Effector CD8-positive, alpha-beta T cell (primary cell): ENCODE measurements around the gene NRG2.

Experiments used
- DNase-seq: peaks from one replicate; lab custom pipeline; 2025; lab: John Stamatoyannopoulos, UW
- total RNA-seq, 4 experiments: gene quantifications; one replicate each; lab custom pipeline; 2026; lab: John Stamatoyannopoulos, UW

The NRG2 gene
- 0 to 0.91 (median 0.14) reads per million in 4 experiments for total RNA-seq

DNA sequence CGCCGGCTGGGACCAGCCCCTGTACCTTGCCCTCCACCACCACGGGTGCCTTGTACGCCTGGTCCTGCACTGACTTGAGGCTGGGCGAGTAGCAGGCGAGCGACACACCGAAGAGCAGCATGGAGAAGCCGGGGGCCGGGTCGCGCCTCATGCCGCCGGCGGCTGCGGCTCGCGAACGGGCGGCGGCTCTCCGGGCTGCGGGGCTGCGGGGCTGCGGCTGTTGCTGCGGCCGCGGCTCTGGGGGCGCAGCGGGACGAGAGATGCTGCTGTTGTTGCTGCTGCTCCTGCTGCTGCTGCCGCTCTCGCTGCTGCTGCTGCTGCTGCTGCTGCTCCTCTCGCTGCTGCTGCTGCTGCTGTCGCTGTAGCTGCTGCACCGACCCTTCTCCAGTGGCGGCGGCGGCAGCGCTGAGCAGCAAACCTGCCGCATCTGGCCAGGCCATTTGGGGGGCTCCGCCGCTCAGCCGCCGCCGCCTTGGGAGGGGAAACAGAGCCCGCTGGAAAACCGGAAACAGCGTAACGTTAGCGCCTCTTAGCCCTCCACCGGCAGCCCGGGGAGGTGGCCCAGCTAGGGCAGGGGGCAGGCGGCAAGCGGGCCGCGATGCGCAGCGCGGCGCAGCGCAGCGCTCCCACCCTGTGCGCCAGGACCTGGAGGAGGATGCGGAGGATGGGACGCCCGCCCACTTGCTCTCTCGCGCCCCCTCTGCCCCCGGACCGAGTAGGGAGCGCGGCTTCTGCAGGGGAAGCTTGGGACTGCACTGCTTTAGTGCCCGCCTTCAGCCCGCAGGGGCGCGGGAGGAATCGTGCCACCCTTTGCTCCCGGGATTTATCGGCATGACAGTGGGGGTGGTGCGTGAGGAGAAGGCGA, at the start of gene NRG2:
NRG2 (minus strand) TSS at position 657 of the 865 bp plus-strand sequence.
- peak; percentile 50 for DNase-seq

DNA sequence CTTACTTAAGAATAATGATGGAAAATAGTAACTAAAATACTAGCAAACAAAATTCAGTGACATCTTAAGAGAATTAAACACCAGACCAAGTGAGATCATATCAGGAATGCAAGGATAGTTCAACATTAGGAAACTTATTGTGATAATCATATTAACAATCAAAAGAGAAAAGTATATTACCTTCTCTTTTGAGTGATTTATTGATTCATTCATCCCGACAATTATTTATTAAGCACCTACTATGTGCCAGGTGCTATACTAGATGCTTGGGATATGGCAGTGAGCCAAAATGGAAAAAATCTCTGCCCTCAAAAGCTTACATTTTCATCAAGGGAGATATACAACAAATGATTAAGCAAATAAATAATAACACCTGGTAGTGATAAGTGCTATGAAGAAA, 47.2 kb upstream of the NRG2 start:
- no peak for DNase-seq

DNA sequence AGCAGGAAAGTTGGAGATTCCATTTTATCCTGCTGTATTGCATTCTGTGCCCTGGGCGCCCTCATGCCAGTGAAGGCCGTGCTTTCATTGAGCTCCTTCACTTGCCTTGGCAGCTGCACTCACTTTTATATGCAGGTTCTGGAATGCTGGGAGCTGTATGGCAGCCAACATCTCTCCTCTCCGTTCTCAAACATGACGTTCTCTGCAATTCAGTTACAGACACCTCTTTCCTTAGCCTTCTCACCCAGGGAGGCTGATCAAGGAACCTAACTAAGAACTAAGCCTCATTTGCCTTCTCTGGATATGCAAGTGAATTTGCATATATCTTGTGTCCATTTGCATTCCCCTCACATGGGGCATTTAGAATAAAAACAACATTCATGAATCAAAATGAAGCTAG, 41.4 kb upstream of the NRG2 start:
- DNase-seq = no peak

DNA sequence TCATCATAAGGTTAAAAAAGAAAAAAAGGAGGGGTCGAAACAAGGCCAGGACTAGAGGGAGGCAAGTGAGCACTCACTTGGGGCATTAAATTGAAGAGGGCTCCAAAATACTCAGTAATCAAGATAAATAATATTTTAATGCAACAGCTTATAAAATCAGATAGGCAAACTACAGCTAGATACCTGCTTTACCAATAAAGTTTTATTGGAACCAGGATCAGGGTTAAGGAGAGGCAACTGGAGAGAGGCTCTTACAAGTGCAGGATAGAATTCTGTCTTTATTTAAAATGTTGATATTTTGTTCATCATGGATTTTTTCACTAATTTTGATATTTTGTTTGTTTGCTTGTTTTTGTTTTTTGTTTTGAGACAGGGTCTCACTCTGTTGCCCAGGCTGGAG, 40.6 kb upstream of the NRG2 start:
- no peak for DNase-seq

DNA sequence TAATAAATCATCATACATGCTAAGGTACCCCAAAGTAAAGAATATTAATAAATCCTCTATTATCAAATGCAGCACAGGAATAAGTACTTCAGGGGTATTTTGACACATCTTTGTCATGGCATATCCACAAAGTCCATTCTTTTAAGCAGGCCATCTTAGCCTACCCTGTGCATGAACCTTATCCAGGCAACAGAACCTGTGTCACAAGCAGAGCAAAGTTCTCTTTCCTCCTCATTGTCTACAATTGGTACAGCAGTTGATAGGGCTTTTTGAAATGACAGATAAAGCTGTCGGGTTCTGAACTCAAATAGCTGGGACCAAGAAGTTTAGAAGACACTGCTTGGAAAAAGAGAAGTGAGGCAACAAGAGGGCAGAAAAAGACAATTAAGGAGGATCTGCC, 40.0 kb upstream of the NRG2 start:
- DNase-seq = no peak

DNA sequence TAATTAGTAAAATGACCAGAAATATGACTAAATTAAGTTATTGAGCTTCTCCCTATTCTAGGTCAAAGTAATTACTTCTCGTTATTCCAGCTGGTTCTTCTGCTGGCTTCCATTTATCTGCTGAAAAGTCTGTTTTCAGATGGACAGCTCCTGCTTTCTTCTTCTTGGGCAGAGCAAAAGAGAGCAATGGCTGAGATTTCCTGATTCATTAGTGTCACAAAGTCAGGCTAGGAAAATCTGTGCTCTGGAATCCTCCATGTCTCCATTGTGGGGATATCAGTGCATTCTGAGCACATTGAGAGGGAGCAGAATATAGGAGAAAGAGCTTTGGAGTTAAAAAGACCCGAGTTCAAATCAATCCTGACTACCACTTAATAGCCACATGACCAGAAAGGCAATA, 33.7 kb upstream of the NRG2 start:
- DNase-seq = no peak

DNA sequence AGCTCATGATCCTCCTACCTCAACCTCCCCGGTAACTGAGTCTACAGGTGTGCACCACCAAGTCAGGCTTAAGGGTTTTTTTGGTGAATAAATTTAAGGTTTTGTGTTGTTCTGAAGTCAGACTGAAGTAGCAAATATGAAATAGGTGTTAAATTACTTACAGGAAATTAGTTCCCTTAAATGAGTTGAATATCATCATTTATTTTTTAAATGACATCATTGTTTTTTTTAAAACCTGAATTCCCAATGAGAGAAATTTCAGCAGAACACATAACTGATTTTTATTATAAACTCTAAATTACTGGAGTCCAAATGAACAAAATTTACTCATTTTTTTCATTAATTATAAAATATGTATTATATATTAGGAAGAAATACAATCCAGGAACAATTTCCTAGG, 33.0 kb upstream of the NRG2 start:
- DNase-seq = no peak

DNA sequence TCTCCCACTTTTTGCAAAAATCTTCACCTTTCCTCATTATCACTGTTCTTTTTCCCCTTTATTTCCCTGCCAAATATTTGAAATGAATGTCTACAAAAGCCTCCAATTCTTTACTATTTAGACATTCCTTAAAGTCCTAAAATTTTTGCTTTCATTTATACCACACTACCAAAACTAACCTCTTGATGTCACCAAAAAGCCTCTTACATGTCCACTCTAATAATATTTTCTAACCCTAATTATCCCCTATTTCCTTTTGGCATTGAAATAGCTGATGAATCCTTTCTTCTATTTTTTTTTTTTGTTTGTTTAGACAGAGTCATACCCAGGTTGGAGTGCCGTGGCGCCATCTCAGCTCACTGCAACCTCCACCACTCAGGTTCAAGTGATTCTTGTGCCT, 32.3 kb upstream of the NRG2 start:
- DNase-seq = no peak

DNA sequence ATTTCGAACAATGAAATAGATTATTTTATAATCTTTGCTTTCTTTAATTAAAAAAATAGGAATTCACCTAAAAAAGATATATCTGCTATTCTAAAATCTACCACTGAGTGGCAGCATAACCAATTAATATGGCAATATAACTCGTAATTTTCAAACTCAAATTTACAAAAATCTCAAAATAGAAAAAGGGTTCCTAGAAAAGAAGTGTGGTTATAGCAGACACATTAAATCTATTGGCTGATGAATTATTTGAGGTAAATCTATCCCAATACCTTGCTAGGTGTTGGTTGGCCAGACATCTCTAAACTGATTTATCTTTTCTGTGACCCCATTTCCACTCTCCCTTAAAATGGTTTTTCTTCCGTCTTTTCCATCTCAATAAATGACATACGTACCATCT, 30.2 kb upstream of the NRG2 start:
- no peak for DNase-seq

DNA sequence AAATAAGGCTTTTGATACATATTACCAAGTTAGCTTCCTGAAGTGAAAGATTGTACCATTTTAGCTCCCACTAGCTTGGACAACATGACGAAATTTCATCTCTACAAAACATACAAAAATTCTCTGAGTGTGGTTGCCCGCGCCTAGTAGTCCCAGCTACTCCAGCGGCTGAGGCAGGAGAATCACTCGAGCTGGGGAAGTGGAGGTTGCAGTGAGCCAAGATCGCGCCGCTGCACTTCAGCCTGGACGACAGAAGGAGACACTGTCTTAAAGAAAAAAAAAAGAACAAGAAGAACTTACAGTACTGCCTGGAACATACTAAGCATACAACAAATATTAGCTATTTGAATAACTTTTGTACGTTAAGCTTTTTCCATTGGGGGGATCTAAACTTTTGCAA, 29.7 kb upstream of the NRG2 start:
- no peak for DNase-seq

DNA sequence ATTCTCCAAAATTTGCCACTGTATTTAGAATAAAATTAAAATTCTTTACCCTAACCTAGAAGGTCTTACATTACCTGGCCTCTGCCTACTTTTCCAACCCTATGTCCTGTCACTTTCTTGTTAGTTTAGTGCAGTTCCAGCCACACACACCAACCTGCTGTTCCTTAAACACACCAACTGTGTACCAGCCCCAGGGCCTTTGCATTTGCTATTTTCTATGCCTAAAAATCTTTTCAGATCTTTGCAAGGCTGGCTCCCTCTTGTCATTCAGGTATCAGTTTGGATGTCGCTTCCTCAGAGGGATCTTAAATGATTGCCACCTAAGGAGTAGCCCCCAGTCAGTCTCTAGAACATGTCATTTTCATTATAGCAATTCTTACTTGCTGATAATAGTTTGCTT, 17.7 kb upstream of the NRG2 start:
- DNase-seq = no peak

DNA sequence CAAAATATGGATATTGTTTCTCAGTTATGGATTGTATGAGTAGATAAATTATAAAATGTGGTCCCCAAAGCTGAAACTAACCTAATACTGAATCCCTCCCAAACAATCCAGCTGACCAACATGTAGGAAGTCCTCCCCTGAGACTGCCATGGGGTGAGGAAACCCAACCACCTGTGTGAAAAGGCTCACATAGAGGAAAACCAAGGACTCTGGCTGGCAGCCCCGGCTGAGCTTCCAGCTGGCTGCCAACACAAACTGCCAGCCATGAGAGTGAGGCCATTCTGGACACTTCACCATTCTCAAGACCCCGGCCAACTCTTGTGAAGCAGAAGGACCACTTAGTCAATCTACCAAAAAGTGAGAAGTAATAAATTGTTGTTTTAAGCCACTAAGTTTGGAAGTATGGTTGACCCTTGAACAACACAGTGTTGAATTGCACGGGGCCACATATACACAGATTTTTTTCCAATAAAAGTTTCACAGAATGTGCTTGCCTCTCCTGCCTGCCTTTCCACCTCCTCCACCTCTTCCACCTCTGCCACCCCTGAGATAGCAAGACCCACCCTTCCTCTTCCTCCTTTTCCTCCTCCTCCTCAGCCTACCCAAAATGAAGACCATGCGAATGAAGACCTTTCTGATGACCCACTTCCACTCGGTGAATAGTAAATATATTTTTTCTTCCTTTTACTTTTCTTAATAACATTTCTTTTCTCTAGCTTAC, 15.3 kb upstream of the NRG2 start:
- no peak for DNase-seq

DNA sequence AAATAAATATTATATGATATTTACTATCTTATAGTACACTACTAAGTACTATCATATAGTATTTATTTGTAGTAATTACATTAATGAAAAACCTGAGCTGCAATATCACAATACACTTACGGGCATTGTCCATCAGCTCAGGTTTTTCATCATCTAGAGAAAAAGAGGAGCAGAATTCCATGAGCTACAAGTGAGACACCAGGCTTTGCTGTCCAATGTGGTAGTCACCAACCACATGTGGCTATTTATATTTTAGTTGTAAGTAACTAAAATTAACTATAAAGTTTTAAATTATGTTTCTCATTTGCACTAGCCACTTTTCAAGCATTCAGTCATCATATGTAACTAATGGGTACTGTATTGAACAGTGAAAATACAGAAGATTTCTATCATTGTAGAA, 13.8 kb upstream of the NRG2 start:
- no peak for DNase-seq

DNA sequence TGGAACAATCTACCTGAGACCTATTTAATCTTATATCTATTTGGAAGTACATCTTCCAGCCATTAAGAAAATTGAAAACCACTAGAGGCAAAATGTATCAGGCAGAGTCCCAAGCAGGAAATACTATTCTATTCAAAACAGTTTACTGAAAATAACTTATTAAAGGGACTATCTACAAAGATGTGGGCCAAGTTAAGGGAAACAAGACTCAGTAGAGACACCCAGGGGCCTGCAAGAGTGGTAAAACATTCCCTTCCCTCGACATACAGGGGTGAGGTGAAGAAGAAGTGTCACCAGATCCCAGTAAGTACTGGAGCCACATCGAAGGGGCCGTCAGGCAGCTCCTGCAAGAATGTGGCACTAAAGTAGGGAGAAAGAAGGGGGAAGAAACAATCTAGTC, 12.1 kb upstream of the NRG2 start:
- no peak for DNase-seq

DNA sequence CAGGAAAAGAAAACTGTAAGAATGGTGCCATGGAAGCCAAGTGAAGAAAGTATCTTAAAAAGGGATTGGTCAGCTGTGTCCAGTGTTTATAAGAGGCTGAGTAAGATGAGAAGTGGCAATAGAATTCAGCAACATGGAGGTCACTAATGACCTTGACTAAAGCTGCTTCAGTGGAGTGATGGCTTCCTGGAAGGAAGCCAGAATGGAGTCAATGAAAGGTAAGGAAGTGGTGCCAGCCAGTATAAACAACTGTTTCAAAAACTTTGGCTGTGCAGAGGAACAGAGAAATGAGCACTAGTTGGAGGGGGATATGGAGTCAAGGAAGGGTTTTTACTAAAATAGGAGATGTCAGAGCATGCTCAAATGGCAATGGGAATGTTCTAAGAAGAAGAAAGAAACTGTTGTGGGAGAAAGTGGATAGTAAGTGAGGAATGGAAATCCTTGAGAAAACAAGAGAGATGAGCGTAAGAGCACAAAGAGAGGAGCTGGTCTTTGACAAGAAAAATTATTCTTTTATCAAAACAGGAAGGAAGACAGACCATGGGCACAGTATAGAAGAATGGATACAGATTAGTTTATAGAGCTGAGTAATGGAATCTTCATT, 11.1 kb upstream of the NRG2 start:
- no peak for DNase-seq

DNA sequence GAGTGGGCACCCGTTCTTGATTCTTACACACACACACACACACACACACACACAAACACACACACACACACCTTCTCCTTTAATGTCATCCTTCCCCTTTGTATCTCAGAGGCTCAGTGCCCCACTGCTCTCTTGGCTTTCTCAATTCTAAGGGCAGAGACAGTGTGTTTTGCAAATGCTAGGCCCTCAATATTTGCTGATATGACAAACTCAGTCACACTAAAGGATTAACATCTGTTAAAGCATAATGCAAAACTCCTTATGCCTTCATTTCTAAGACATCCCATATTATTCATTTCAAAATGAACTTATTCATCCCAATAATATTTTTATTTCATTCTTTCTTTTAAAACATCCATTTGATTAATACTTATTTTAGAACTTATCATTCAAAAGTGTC, 8.9 kb upstream of the NRG2 start:
- no peak for DNase-seq

DNA sequence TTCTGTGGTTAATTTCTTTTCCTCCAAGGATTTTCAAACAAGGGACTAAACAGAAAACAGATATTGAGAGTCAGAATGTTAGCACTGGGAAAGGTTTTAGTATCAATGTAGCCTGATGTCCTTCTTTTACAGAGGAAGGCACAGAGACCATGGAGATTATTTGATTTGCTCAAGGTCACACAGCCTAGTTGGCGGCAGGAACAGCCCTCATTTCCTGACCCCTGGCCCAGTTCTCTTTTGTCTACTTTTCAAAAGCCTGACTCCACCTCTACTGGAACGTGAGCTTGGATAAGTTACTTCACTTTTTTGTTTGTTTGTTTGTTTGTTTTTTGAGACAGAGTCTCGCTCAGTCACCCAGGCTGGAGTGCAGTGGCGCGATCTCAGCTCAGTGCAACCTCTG, 6.6 kb upstream of the NRG2 start:
- no peak for DNase-seq

DNA sequence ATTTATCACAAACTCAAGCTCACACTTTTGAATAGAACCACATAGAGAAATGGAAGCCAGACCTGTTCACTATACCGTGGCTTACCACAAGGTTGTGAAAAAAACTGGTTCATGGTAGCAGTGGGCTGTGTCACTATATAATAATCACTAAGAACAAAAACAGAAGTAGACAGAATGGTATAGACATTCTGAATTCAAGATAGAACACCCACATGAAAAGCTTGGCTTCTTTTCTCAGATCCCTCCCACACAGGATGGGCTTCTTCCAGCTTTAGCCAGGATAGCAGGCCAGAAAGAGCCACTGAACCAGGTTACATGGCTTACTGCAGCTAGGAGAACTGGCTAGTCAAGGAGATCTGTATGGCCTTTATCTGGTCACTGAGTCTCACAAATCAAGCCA, 6.1 kb upstream of the NRG2 start:
- DNase-seq = no peak

DNA sequence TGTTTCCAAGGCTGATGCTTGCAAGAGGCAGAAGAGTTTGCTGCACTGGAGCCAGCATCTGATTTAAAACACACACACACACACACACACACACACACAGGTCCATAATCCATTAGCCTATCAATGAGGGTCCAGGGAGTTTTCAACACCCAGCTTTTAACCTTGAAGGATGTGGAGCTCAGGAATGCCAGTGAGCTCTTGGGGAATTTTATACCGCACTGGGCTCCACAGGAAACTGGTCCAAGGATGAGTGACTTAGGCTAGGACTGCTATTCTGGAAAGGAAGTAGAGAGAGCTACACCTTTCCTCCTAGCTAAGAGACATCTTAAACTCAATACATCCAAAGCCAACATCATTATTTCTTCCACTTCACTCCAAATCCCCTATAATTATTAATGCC, 942 bp upstream of the NRG2 start:
- DNase-seq = no peak

DNA sequence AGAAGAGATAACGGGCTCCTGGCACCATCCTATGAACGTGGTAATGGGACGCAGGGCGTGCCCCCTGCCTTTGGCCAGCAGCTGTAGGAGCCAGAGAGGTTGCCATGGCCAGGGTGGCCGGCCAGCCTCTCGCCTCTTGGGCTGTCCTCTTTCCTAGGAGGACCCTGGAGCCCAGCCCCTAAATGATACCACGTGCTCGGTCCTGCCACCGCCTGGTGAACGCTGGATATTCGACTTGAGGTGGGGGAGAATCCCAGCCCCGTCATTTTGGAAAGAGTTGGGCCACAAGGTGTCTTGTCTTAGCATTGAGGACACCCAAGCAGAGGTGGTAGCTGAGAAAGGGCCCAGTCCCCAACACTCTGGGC, 391 bp upstream of the NRG2 start:
- no peak for DNase-seq

DNA sequence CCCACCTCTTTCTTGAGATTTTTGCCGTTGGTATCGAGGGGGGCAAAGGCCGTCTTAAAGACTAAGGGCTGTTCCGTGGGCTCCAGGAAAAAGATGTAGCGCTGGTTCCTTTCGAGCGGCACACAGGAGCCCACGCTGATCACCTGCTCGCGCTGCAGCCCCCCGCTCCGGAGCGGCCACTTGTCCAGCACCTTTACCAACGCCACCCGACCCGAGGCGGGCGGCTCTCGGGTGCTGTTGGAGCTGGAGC, 781 bp downstream of the NRG2 start:
- DNase-seq = no peak

DNA sequence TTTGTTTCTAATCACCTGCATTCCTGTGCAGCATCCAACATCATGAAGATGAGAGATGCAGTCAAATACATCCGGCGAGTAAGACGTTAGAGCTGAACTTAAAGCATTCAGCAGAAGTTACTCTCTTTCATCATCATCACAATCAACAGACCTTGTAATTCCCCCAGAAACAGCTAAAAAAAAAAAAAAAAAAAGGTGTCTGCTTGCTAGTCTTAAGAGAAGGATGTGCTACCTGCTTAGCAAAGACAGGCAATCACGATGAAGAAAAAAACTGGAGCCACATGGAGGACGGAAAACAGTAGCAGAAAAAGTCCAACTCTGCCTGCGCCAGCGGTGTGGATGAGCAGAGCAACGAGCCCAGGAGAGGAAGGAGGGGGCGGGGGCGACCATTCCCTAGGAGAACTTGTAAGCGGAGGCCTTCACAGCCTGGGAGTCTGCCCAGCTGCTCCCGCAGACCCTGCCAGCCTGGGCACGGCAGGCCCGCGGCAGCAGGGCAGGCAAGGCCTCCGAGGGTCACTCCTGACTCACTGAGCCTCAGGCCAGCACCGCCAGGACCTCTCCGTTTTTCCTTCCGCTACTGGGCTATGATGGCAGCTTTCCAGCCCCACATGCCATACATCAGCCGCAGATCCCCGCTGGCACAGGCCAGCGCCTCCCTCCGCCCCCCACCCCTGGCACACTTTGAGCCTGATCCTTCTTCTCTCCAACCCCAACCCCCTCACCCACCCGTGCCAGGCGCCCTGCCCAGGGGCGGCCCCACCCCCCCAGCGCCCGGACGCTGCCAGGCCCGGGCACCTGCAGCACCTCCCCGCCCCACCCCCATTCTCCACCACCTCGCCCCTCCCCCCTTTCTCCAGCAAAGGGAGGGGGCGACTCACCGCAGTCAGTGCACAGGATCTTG, 1.4 kb downstream of the NRG2 start:
- DNase-seq = no peak
